ENCODE data around the gene RBPJL. TPM values are rescaled to one million over a fixed set of nuclear protein-coding genes. Genes with fewer than 3 reads are reported as not detected.

Gene RBPJL
- total RNA-seq, 5 donors from 2014 or later (not counting 1 experiment from before 2014, with no cell fraction given) = 0.22 to 0.29 (median 0.26) TPM; not detected in 2

DNA sequence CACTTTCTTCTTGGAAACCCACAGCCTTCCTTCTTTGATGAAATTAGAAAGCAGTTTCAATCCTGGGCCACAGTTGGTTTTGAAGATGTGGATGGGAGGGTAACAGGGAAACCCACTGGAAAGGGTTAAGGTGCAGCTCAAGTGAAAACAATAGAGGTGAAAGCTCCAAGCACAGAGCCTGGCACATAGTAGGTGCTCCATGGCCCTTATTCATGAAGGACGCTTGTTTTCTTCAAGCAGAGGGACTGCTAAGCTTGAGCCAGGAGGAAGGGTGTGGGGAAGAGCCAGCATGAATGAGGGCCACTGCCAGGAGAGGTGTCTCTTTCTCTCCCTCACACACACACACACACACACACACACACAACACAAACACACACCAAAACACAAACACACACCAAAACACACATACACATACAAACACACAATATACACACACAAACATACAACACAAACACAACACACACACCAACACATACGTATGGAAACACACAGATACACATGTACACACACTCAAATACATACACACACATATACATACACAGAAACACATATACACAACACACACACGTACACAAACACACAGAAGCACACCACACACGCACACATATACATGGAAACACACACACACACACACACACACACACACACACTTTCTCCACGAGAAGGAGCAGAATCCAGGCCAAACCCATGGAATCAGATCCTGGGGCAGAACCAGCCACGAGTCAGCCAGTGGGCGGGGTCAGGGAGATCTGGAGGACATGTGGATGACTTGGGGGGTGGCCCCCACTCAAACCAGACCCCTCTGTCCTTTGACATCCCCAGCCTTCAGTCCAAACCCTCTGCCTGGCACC, 23.7 kb upstream of the RBPJL start:
- H3K9me3 ChIP-seq = no peaks in the 10 kb centered on the region
- ATAC-seq (replicated peaks in 1 of 4) (no peak), DNase-seq (no peak)
- Mint-ChIP-seq H3K27ac (no peak overlapping the region), H3K9me3 (no peaks in the 10 kb centered on the region), H3K4me3 (no peak overlapping the region), H3K4me1 (no peaks in the 10 kb centered on the region), H3K36me3 (no peaks in the 10 kb centered on the region), H3K27me3 (peaks cover 37 to 46% of the 10 kb centered on the region in 2 donors)
- H3K36me3 ChIP-seq (ENCODE audit: control insufficient read depth in 2 of 2, extremely low read depth in 1 of 2, insufficient read depth in 1 of 2, low read length in 1 of 2) = no peaks in the 10 kb centered on the region
- H3K4me3 ChIP-seq (ENCODE audit: control insufficient read depth in 1 of 2, extremely low read depth in 1 of 2, low read length in 1 of 2) = no peak overlapping the region
- ChIA-PET POLR2A (no interaction called here), CTCF (interaction anchor here in 1 of 2 donors (1.0 kb wide), 1 partner anchor 11 kb away, joined by 4 read pairs; no protein-coding TSS in a partner anchor)
- no peaks in the 10 kb centered on the region for H3K4me1 ChIP-seq (ENCODE audit: control insufficient read depth in 1 of 2, extremely low read depth in 1 of 2, insufficient read depth in 2 of 2, low read length in 2 of 2)
- peaks cover 0 to 22% of the 10 kb centered on the region in 2 experiments for H3K27me3 ChIP-seq (replicated peaks in 1 of 2; ENCODE audit: control insufficient read depth in 2 of 2, extremely low read depth in 1 of 2, insufficient read depth in 2 of 2, low read length in 1 of 2)
- 56% methylated on average over 1 of the region's 7 CpGs for WGBS (ENCODE audit: insufficient coverage)
- H3K27ac ChIP-seq (ENCODE audit: low read length) = no peak overlapping the region

DNA sequence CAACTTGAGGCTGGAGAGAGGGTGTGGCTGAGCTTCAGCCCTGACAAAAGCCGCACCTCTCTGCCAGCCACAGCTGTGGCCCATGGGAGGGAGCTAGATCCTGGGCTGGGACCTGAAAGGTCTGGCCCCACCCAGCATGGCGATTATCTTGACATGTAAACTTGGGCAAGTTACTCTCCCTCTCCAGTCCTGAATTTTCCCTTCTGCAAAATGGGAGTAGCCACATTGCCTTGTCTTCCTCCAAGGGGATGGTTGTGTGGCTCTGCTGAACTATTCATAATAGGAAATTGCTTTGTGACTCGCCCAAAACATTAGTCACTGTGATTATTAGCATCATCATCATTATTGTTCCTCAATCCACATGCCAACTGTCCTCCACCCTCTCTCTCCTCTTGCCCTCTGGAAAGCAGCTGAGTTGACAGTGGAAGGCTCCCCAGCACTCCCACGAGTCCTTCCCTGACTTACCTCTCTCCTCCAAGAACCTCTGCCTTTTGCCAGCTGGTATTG, 23.0 kb upstream of the RBPJL start:
- H3K36me3 ChIP-seq (ENCODE audit: control insufficient read depth in 2 of 2, extremely low read depth in 1 of 2, insufficient read depth in 1 of 2, low read length in 1 of 2) = no peaks in the 10 kb centered on the region
- Mint-ChIP-seq H3K9me3 (no peaks in the 10 kb centered on the region), H3K27ac (no peak overlapping the region), H3K4me3 (no peak overlapping the region), H3K36me3 (no peaks in the 10 kb centered on the region), H3K4me1 (no peaks in the 10 kb centered on the region), H3K27me3 (peaks cover 38 to 45% of the 10 kb centered on the region in 2 donors)
- ATAC-seq (replicated peaks in 1 of 4) (no peak), DNase-seq (no peak)
- no peaks in the 10 kb centered on the region for H3K9me3 ChIP-seq
- 70% methylated on average over 2 of the region's 4 CpGs for WGBS (ENCODE audit: insufficient coverage)
- H3K4me1 ChIP-seq (ENCODE audit: control insufficient read depth in 1 of 2, extremely low read depth in 1 of 2, insufficient read depth in 2 of 2, low read length in 2 of 2) = no peaks in the 10 kb centered on the region
- ChIA-PET CTCF (interaction anchor here in 1 of 2 donors (1.0 to 1.9 kb wide), 2 partner anchors 10 kb away, joined by 3 to 9 read pairs; no protein-coding TSS in a partner anchor), POLR2A (no interaction called here)
- peaks cover 0 to 27% of the 10 kb centered on the region in 2 experiments for H3K27me3 ChIP-seq (replicated peaks in 1 of 2; ENCODE audit: control insufficient read depth in 2 of 2, extremely low read depth in 1 of 2, insufficient read depth in 2 of 2, low read length in 1 of 2)
- no peak overlapping the region for H3K4me3 ChIP-seq (ENCODE audit: control insufficient read depth in 1 of 2, extremely low read depth in 1 of 2, low read length in 1 of 2)
- H3K27ac ChIP-seq (ENCODE audit: low read length) = no peak overlapping the region

DNA sequence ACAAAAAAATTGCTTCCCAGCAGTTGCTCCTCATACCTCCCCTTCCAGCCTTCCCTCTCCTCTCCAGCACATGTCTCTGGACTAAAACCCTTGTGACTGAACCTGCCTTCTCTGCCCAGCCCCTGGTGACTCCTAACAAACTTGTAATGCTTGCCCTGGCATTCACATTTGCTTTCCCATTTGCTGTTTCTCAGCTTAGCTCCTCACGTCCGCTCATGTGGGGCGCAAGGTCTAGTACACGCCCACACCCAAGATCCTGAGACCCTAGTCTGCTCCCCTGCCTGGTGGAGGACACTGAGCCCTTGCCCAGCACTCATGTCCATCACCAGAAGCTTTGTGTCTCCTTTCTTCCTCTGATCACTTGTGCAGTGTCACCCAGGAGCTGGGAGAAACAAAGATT, 18.3 kb upstream of the RBPJL start:
- Histone ChIP-seq H3K4me1 (ENCODE audit: control insufficient read depth in 1 of 2, extremely low read depth in 1 of 2, insufficient read depth in 2 of 2, low read length in 2 of 2) (peaks cover 0 to 13% of the 10 kb centered on the region in 2 experiments), H3K27ac (ENCODE audit: low read length) (no peak overlapping the region), H3K9me3 (no peaks in the 10 kb centered on the region), H3K36me3 (ENCODE audit: control insufficient read depth in 2 of 2, extremely low read depth in 1 of 2, insufficient read depth in 1 of 2, low read length in 1 of 2) (no peaks in the 10 kb centered on the region), H3K27me3 (replicated peaks in 1 of 2; ENCODE audit: control insufficient read depth in 2 of 2, extremely low read depth in 1 of 2, insufficient read depth in 2 of 2, low read length in 1 of 2) (peaks cover 3 to 40% of the 10 kb centered on the region in 2 experiments), H3K4me3 (ENCODE audit: control insufficient read depth in 1 of 2, extremely low read depth in 1 of 2, low read length in 1 of 2) (no peak overlapping the region)
- no peak for ATAC-seq (replicated peaks in 1 of 4)
- Mint-ChIP-seq H3K4me1 (peaks cover 9 to 15% (median 11%) of the 10 kb centered on the region in 3 donors), H3K9me3 (no peaks in the 10 kb centered on the region), H3K4me3 (no peak overlapping the region), H3K36me3 (no peaks in the 10 kb centered on the region), H3K27ac (no peak overlapping the region), H3K27me3 (peaks cover 40 to 48% of the 10 kb centered on the region in 2 donors)
- DNase-seq = no peak
- 55% methylated on average over 4 of the region's 4 CpGs for WGBS (ENCODE audit: insufficient coverage)
- ChIA-PET POLR2A (no interaction called here), CTCF (interaction anchor here in 1 of 2 donors (0.5 kb wide), 1 partner anchor 643 kb away, joined by 3 read pairs; no protein-coding TSS in a partner anchor)

DNA sequence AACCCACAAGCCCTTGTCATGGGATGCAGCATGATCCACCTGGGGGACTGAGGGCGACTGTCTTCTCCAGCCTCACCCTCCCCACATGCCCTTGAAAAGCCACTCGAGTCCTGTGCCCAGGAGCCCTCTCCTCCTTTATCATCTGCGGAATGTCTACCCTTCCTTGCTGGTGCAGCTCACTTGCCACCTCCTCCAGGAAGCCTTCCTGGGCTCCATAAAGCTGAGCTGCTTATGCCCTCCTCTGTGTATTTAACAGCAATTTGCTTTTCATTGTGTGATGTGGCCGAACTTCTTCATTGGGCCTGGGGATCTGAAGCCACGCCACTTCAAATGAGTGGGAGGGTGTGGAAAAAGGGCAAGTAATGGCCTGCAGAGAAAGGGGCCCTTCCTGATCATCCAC, 17.8 kb upstream of the RBPJL start:
- POLR2A ChIA-PET = no interaction called here

DNA sequence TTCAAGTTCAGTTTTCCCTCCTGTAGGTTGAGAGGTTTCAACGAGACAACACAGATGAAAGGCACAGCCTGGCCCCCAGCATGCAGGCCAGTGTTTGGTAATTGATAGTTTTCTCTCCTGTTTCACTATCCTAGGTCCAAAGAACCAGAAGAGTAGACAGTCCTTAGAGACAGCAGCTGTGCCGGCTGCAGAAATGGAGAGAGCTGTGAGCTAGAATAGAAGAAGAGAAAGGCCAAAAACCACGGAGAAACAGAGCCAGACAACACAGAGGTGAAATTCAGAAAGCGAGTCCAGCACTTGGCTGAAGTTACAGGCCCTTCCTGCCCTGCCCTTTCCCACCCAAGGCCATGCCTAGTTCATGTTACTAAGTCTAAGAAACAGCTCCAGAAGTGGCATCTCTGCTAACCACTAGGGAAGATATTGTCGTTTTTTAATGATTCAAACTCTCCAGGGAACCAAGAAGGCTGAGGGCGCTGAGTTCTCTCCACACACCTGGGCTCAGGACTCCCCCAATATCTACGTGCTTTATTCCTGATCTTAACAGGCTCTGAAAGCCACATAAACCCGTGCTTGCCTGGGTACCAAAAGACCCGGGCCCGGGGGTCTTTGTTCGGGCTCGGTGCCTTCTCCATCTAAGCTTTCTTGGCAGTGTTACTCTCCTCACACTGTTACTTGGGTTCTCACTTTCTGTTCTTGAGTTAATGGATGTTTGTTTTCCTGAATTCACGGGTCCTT, 16.5 kb upstream of the RBPJL start:
- peaks cover 42 to 53% of the 10 kb centered on the region in 2 donors for H3K27me3 Mint-ChIP-seq
- no peak overlapping the region for H3K4me3 ChIP-seq (ENCODE audit: control insufficient read depth in 1 of 2, extremely low read depth in 1 of 2, low read length in 1 of 2)
- H3K9me3 Mint-ChIP-seq = no peaks in the 10 kb centered on the region
- H3K27ac Mint-ChIP-seq = no peak overlapping the region
- H3K36me3 Mint-ChIP-seq = no peaks in the 10 kb centered on the region
- DNase-seq (no peak), ATAC-seq (replicated peaks in 1 of 4) (no peak)
- ChIA-PET POLR2A (no interaction called here), CTCF (interaction anchor here (0.7 to 2.4 kb wide), 5 partner anchors 11 to 279 kb away, joined by 3 to 12 read pairs (median 3); no protein-coding TSS in a partner anchor)
- WGBS (ENCODE audit: insufficient coverage) = 69% methylated on average over 2 of the region's 13 CpGs
- H3K27me3 ChIP-seq (replicated peaks in 1 of 2; ENCODE audit: control insufficient read depth in 2 of 2, extremely low read depth in 1 of 2, insufficient read depth in 2 of 2, low read length in 1 of 2) = peaks cover 11 to 48% of the 10 kb centered on the region in 2 experiments
- H3K9me3 ChIP-seq = no peaks in the 10 kb centered on the region
- H3K4me1 ChIP-seq (ENCODE audit: control insufficient read depth in 1 of 2, extremely low read depth in 1 of 2, insufficient read depth in 2 of 2, low read length in 2 of 2) = peaks cover 0 to 20% of the 10 kb centered on the region in 2 experiments
- H3K4me3 Mint-ChIP-seq = no peak overlapping the region
- no peak overlapping the region for H3K27ac ChIP-seq (ENCODE audit: low read length)
- H3K4me1 Mint-ChIP-seq = peaks cover 14 to 21% (median 17%) of the 10 kb centered on the region in 3 donors
- no peaks in the 10 kb centered on the region for H3K36me3 ChIP-seq (ENCODE audit: control insufficient read depth in 2 of 2, extremely low read depth in 1 of 2, insufficient read depth in 1 of 2, low read length in 1 of 2)

More for the DNA sequence above, 17.8 kb upstream of the RBPJL start:
- WGBS (ENCODE audit: insufficient coverage) = 90% methylated on average over 2 of the region's 5 CpGs
- H3K4me3 ChIP-seq (ENCODE audit: control insufficient read depth in 1 of 2, extremely low read depth in 1 of 2, low read length in 1 of 2) = no peak overlapping the region
- Mint-ChIP-seq H3K4me3 (no peak overlapping the region), H3K9me3 (no peaks in the 10 kb centered on the region), H3K27ac (no peak overlapping the region), H3K27me3 (peaks cover 40 to 48% of the 10 kb centered on the region in 2 donors), H3K4me1 (peaks cover 11 to 18% (median 14%) of the 10 kb centered on the region in 3 donors), H3K36me3 (no peaks in the 10 kb centered on the region)
- CTCF ChIA-PET = no interaction called here
- ATAC-seq (replicated peaks in 1 of 4) = no peak
- no peaks in the 10 kb centered on the region for H3K36me3 ChIP-seq (ENCODE audit: control insufficient read depth in 2 of 2, extremely low read depth in 1 of 2, insufficient read depth in 1 of 2, low read length in 1 of 2)
- H3K9me3 ChIP-seq = no peaks in the 10 kb centered on the region
- H3K4me1 ChIP-seq (ENCODE audit: control insufficient read depth in 1 of 2, extremely low read depth in 1 of 2, insufficient read depth in 2 of 2, low read length in 2 of 2) = peaks cover 0 to 18% of the 10 kb centered on the region in 2 experiments
- no peak for DNase-seq
- peaks cover 3 to 44% of the 10 kb centered on the region in 2 experiments for H3K27me3 ChIP-seq (replicated peaks in 1 of 2; ENCODE audit: control insufficient read depth in 2 of 2, extremely low read depth in 1 of 2, insufficient read depth in 2 of 2, low read length in 1 of 2)
- H3K27ac ChIP-seq (ENCODE audit: low read length) = no peak overlapping the region
